ENCODE data around the gene FRYL.

- TF ChIP-seq POLR2A (IDR thresholded peaks at IDR 0.05): no peak
- TF ChIP-seq, protein P1, sequence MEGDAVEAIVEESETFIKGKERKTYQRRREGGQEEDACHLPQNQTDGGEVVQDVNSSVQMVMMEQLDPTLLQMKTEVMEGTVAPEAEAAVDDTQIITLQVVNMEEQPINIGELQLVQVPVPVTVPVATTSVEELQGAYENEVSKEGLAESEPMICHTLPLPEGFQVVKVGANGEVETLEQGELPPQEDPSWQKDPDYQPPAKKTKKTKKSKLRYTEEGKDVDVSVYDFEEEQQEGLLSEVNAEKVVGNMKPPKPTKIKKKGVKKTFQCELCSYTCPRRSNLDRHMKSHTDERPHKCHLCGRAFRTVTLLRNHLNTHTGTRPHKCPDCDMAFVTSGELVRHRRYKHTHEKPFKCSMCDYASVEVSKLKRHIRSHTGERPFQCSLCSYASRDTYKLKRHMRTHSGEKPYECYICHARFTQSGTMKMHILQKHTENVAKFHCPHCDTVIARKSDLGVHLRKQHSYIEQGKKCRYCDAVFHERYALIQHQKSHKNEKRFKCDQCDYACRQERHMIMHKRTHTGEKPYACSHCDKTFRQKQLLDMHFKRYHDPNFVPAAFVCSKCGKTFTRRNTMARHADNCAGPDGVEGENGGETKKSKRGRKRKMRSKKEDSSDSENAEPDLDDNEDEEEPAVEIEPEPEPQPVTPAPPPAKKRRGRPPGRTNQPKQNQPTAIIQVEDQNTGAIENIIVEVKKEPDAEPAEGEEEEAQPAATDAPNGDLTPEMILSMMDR (IDR thresholded peaks at IDR 0.05): no peak
Observed at GRCh38 chr4:48694824-48695223, 85.3 kb downstream of the FRYL start.
